Colon (tissue), 2 donors: ENCODE measurements around the gene ECE1.

ENCODE experiments used
- FAIRE-seq: peaks from 2 replicates; lab custom pipeline; 2012; peaks lifted over from hg19 to GRCh38; lab: Jason Lieb, UNC
- donor health status: control.
- donor health status: control.

The ECE1 gene

GRCh38 chr1:21325231-21325718, 35.0 kb upstream of the ECE1 start:
- no peak for FAIRE-seq

GRCh38 chr1:21324368-21325141, 34.3 kb upstream of the ECE1 start:
- FAIRE-seq = no peak

- FAIRE-seq = no peak
These were observed 32.8 kb upstream of the ECE1 start for GRCh38 chr1:21323091-21323490.

GRCh38 chr1:21322681-21323016, 32.4 kb upstream of the ECE1 start:
- FAIRE-seq = no peak

GRCh38 chr1:21321963-21322680, 31.9 kb upstream of the ECE1 start:
- no peak for FAIRE-seq

GRCh38 chr1:21320410-21321108, 30.3 kb upstream of the ECE1 start:
- no peak for FAIRE-seq

GRCh38 chr1:21319447-21320407, 29.5 kb upstream of the ECE1 start:
- no peak for FAIRE-seq

GRCh38 chr1:21318714-21319159, 28.5 kb upstream of the ECE1 start:
- FAIRE-seq = no peak

GRCh38 chr1:21318057-21318713, 27.9 kb upstream of the ECE1 start:
- no peak for FAIRE-seq

GRCh38 chr1:21317690-21318043, 27.4 kb upstream of the ECE1 start:
- FAIRE-seq = no peak

- no peak for FAIRE-seq
These were observed 26.9 kb upstream of the ECE1 start for GRCh38 chr1:21317035-21317689.

GRCh38 chr1:21314743-21315396, 24.6 kb upstream of the ECE1 start:
- FAIRE-seq = no peak

GRCh38 chr1:21313886-21314721, 23.8 kb upstream of the ECE1 start:
- FAIRE-seq = no peak

GRCh38 chr1:21313203-21313885, 23.1 kb upstream of the ECE1 start:
- no peak for FAIRE-seq

GRCh38 chr1:21312407-21312992, 22.2 kb upstream of the ECE1 start:
- no peak for FAIRE-seq

GRCh38 chr1:21311016-21311415, 20.8 kb upstream of the ECE1 start:
- FAIRE-seq = no peak

- FAIRE-seq = no peak
These were observed 18.8 kb upstream of the ECE1 start for GRCh38 chr1:21308847-21309652.
